HG03558 (cell line): ENCODE measurements around the gene MS4A3.
A peak's percentile ranks its signal among the peaks of the same experiment; 100 is the strongest.
"Not testable (repeated sequence)": the region's sequence is repeated elsewhere in the genome, so short reads cannot be mapped to it uniquely, and the experiment has no call there.

Source experiments
- ATAC-seq: cut with Tn5 transposase; IDR thresholded peaks from one replicate; pipeline ENCODE4 v1.9.1; 2021; ENCODE audit warnings: moderate number of reproducible peaks; ENCODE audit not compliant: unreplicated experiment; ENCODE audit errors: extremely low read depth

MS4A3 gene

GRCh38 chr11:60087239-60087638 lies 30.8 kb downstream of the MS4A3 start:
- ATAC-seq: no peak

GRCh38 chr11:60088364-60088763 lies 31.9 kb downstream of the MS4A3 start, which contains the start of gene MS4A2:
MS4A2 (plus strand) TSS chr11:60088664; CDS start chr11:60088766, 102 bp downstream.
- no peak for ATAC-seq

GRCh38 chr11:60095477-60096120 lies 39.1 kb downstream of the MS4A3 start:
- no peak for ATAC-seq

- ATAC-seq: no peak
Measured at GRCh38 chr11:60097189-60097588, 40.7 kb downstream of the MS4A3 start.

- ATAC-seq: peak; percentile 85
Measured at GRCh38 chr11:60098508-60098907, 42.0 kb downstream of the MS4A3 start.

GRCh38 chr11:60100516-60100915 lies 44.1 kb downstream of the MS4A3 start:
- no peak for ATAC-seq

GRCh38 chr11:60101368-60101767 lies 44.9 kb downstream of the MS4A3 start:
- ATAC-seq: not testable (repeated sequence)

- not testable (repeated sequence) for ATAC-seq
Measured at GRCh38 chr11:60104471-60105115, 48.1 kb downstream of the MS4A3 start.

GRCh38 chr11:60108631-60109030 lies 52.2 kb downstream of the MS4A3 start:
- ATAC-seq: not testable (repeated sequence)

GRCh38 chr11:60111793-60112192 lies 55.3 kb downstream of the MS4A3 start:
- no peak for ATAC-seq

- no peak for ATAC-seq
Measured at GRCh38 chr11:60116996-60117790, 60.7 kb downstream of the MS4A3 start.

- ATAC-seq: no peak
Measured at GRCh38 chr11:60118338-60118737, 61.9 kb downstream of the MS4A3 start.

- ATAC-seq: no peak
Measured at GRCh38 chr11:60119710-60120109, 63.2 kb downstream of the MS4A3 start.
